ENCODE measurements around the gene RTN1. TPM values are rescaled to one million over a fixed set of nuclear protein-coding genes. Genes with fewer than 3 reads are reported as not detected.

RTN1 gene
- polyA plus RNA-seq, 1 of the 3 experiments (the other 2 are of a cell fraction): 1.6 TPM

DNA sequence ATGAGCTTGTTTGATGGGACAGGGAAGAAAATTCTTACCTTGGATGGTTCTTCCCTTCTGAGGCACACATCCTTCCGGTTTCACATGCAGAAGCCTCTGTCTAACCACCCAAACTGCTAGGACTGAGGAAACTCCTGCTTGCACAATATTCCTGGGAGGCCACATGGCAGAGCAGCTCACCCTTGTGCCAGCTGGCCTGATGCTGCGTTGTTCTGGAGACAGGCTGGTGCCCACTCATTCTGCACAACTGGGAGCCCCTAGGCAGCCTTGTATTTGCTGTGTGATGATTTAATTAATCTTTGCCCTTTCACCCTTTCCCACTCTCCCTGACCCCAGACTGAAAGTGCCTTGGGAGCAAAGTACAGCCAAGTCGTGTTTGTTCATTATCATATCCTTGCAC, 130.8 kb downstream of the RTN1 start (continued):
- no peak for TF ChIP-seq EP300 (IDR thresholded peaks at IDR 0.05; ENCODE audit: borderline replicate concordance in 1 of 2, low read depth in 1 of 2, low read length in 1 of 2)
- TF ChIP-seq RXRA (IDR thresholded peaks at IDR 0.05; ENCODE audit: borderline replicate concordance, low read depth): no peak
- no peak for TF ChIP-seq FOXJ3 (CRISPR knock-in tag; IDR thresholded peaks at IDR 0.05)
- no peak for TF ChIP-seq TEAD4 (IDR thresholded peaks at IDR 0.05; ENCODE audit: borderline replicate concordance, insufficient read depth)

DNA sequence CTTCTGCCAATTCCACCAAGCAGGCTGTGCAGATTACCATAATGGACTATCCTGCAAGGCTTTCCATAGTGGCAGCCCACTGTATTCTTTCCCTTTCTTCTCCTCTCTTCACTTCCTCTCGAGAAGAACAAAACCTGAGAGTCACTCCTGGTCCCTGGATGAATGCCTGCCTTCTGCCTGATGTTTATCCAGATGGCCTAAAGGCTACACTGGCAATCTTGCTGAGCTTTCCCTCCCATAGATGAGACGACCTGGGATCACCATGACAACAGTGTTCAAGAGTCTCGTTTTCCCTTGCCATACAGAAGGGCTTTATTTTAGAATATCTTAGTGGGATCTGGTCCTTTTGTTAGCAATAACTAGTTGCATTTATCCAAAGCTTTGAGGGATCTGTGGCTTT, 142.3 kb downstream of the RTN1 start:
- Histone ChIP-seq H3K27ac (ENCODE audit: low read depth in 2 of 2, low read length in 1 of 2) (no peak overlapping the region), H3K9me2 (no peaks in the 10 kb centered on the region), H3K27me3 (ENCODE audit: insufficient read depth) (no peaks in the 10 kb centered on the region), H2AFZ (ENCODE audit: low read depth) (no peak overlapping the region), H3K9ac (no peak overlapping the region), H4K20me1 (ENCODE audit: insufficient read depth) (no peaks in the 10 kb centered on the region), H3K4me1 (ENCODE audit: control insufficient read depth in 1 of 2, insufficient read depth in 2 of 2, low read depth in 1 of 2, low read length in 1 of 2) (peaks cover 0 to 4% of the 10 kb centered on the region in 2 experiments; a peak in 1 of 4 replicates), H3K9me3 (no peaks in the 10 kb centered on the region), H3K79me2 (ENCODE audit: insufficient read depth) (no peaks in the 10 kb centered on the region), H3K36me3 (replicated peaks in 1 of 2; ENCODE audit: control insufficient read depth in 1 of 2, insufficient read depth in 2 of 2, low read length in 1 of 2) (no peaks in the 10 kb centered on the region), H3K4me2 (no peak overlapping the region), H3F3A (replicated peaks; ENCODE audit: insufficient read depth) (no peaks in the 10 kb centered on the region), H3K4me3 (ENCODE audit: low read depth in 2 of 2, low read length in 1 of 2) (no peak overlapping the region)
- WGBS (ENCODE audit: low lambda C conversion rate): 8% methylated on average over 3 of the region's 3 CpGs
- DNase-seq: peak; percentile 58
- POLR2A ChIA-PET: no interaction called here
- TF ChIP-seq POLR2AphosphoS5 (IDR thresholded peaks at IDR 0.05; ENCODE audit: low read depth, low read length) (no peak), SMC3 (IDR thresholded peaks at IDR 0.05; ENCODE audit: low read depth, low read length) (no peak)
- TF ChIP-seq, protein P1, sequence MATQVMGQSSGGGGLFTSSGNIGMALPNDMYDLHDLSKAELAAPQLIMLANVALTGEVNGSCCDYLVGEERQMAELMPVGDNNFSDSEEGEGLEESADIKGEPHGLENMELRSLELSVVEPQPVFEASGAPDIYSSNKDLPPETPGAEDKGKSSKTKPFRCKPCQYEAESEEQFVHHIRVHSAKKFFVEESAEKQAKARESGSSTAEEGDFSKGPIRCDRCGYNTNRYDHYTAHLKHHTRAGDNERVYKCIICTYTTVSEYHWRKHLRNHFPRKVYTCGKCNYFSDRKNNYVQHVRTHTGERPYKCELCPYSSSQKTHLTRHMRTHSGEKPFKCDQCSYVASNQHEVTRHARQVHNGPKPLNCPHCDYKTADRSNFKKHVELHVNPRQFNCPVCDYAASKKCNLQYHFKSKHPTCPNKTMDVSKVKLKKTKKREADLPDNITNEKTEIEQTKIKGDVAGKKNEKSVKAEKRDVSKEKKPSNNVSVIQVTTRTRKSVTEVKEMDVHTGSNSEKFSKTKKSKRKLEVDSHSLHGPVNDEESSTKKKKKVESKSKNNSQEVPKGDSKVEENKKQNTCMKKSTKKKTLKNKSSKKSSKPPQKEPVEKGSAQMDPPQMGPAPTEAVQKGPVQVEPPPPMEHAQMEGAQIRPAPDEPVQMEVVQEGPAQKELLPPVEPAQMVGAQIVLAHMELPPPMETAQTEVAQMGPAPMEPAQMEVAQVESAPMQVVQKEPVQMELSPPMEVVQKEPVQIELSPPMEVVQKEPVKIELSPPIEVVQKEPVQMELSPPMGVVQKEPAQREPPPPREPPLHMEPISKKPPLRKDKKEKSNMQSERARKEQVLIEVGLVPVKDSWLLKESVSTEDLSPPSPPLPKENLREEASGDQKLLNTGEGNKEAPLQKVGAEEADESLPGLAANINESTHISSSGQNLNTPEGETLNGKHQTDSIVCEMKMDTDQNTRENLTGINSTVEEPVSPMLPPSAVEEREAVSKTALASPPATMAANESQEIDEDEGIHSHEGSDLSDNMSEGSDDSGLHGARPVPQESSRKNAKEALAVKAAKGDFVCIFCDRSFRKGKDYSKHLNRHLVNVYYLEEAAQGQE (IDR thresholded peaks at IDR 0.05; ENCODE audit: low read depth, low read length): no peak
- CTCF ChIA-PET: interaction anchor here (1.1 to 3.2 kb wide), 4 partner anchors 18 to 169 kb away, joined by 3 to 14 read pairs (median 4); no protein-coding TSS in a partner anchor

DNA sequence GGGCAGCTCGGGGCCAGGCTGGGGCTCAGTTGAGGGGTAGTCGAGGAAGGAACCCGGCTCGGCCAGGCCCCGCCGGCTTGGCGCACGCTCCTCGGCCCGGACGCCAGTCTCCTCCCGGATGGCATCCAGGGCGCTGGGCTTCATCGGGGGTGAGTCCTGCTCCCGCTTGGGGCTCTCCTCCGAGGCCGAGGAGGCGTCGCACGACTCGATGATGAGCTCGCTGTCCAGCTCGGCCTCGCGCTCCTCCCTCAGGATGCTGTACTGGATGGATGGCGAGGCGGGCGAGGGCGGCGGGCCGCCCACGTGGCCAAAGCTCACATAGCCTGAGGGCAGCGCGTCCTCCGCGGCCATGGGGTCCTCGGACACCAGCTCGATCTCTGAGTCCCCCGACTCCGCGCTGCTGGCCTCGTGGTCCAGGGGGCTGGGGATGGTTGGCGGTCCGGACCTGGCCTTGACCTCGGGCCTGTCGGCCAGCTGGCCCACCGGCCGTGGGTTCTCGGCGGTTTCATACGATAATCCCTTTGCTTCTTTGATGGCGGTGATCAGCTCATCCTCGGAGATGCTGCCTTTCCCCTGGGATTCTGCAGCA, 143.4 kb downstream of the RTN1 start:
- WGBS (ENCODE audit: low lambda C conversion rate): 87% methylated on average over 29 of the region's 53 CpGs
- TF ChIP-seq ELF1 (IDR thresholded peaks at IDR 0.05) (no peak), JUND (IDR thresholded peaks at IDR 0.05) (no peak), GATA2 (CRISPR knock-in tag; IDR thresholded peaks at IDR 0.05) (no peak), NFIC (IDR thresholded peaks at IDR 0.05; ENCODE audit: borderline replicate concordance) (no peak), GABPA (IDR thresholded peaks at IDR 0.05; ENCODE audit: low read depth) (no peak), RFX5 (IDR thresholded peaks at IDR 0.05; ENCODE audit: low read length) (no peak), FOXM1 (IDR thresholded peaks at IDR 0.05; ENCODE audit: low read depth) (no peak), EZH2phosphoT487 (IDR thresholded peaks at IDR 0.05; ENCODE audit: borderline replicate concordance, low read depth) (no peak), FOSL2 (IDR thresholded peaks at IDR 0.05; ENCODE audit: borderline replicate concordance, low read depth) (no peak)
- TF ChIP-seq, protein P1 (IDR thresholded peaks at IDR 0.05; ENCODE audit: low read depth, low read length): no peak

More for the DNA sequence above, 143.4 kb downstream of the RTN1 start:
- Histone ChIP-seq H3K27me3 (ENCODE audit: insufficient read depth) (no peaks in the 10 kb centered on the region), H3K9me3 (no peaks in the 10 kb centered on the region), H3K4me2 (no peak overlapping the region), H3K27ac (ENCODE audit: low read depth in 2 of 2, low read length in 1 of 2) (no peak overlapping the region), H3K9me2 (no peaks in the 10 kb centered on the region), H3K79me2 (ENCODE audit: insufficient read depth) (no peaks in the 10 kb centered on the region), H4K20me1 (ENCODE audit: insufficient read depth) (no peaks in the 10 kb centered on the region), H3K9ac (no peak overlapping the region), H3K4me3 (ENCODE audit: low read depth in 2 of 2, low read length in 1 of 2) (no peak overlapping the region), H3K36me3 (replicated peaks in 1 of 2; ENCODE audit: control insufficient read depth in 1 of 2, insufficient read depth in 2 of 2, low read length in 1 of 2) (no peaks in the 10 kb centered on the region), H3K4me1 (ENCODE audit: control insufficient read depth in 1 of 2, insufficient read depth in 2 of 2, low read depth in 1 of 2, low read length in 1 of 2) (peaks cover 0 to 4% of the 10 kb centered on the region in 2 experiments; a peak in 1 of 4 replicates), H2AFZ (ENCODE audit: low read depth) (no peak overlapping the region), H3F3A (replicated peaks; ENCODE audit: insufficient read depth) (no peaks in the 10 kb centered on the region)
- ChIA-PET POLR2A (no interaction called here), CTCF (interaction anchor here (1.1 to 3.2 kb wide), 4 partner anchors 16 to 170 kb away, joined by 3 to 14 read pairs (median 4); no protein-coding TSS in a partner anchor)
- peak; percentile 33 for DNase-seq
